ENCODE results near the gene C6orf15. TPM values are rescaled to one million over a fixed set of nuclear protein-coding genes. Genes with fewer than 3 reads are reported as not detected.

C6orf15 gene
- polyA plus RNA-seq, 1 donor from 2014 or later: not detected

- H3K4me2 ChIP-seq (ENCODE audit: low read length): no peak overlapping the region
- H2AFZ ChIP-seq (ENCODE audit: low read depth, low read length): no peak overlapping the region
- H3K9me3 ChIP-seq (ENCODE audit: low read length): no peaks in the 10 kb centered on the region
- no peak overlapping the region for H3K27ac ChIP-seq (ENCODE audit: low read length)
- H4K20me1 ChIP-seq (ENCODE audit: insufficient read depth): no peaks in the 10 kb centered on the region
- H3K9ac ChIP-seq (ENCODE audit: low read length): no peak overlapping the region
- H3F3A ChIP-seq (ENCODE audit: insufficient read depth, low read length, poor library complexity, severe bottlenecking): no peaks in the 10 kb centered on the region
- no peak overlapping the region for H3K4me3 ChIP-seq (ENCODE audit: low read length)
- no peaks in the 10 kb centered on the region for H3K36me3 ChIP-seq (ENCODE audit: insufficient read depth, low read length)
- TF ChIP-seq REST (IDR thresholded peaks at IDR 0.05; ENCODE audit: borderline replicate concordance): no peak
- TF ChIP-seq RAD21 (conservative IDR thresholded peaks at IDR 0.05): no peak
- no peak for TF ChIP-seq EZH2 (IDR thresholded peaks at IDR 0.05; ENCODE audit: borderline replicate concordance, insufficient read depth, low read length, poor library complexity, severe bottlenecking)
- TF ChIP-seq CTCF (IDR thresholded peaks at IDR 0.05; ENCODE audit: poor library complexity, severe bottlenecking): no peak
- no peak for TF ChIP-seq MXI1 (conservative IDR thresholded peaks at IDR 0.05; ENCODE audit: poor library complexity, severe bottlenecking)
- TF ChIP-seq EP300 (conservative IDR thresholded peaks at IDR 0.05; ENCODE audit: poor library complexity, severe bottlenecking): no peak
- no peak for TF ChIP-seq POLR2AphosphoS5 (IDR thresholded peaks at IDR 0.05)
- no peak for TF ChIP-seq SMC3 (conservative IDR thresholded peaks at IDR 0.05; ENCODE audit: poor library complexity)
- no peak for TF ChIP-seq TAF1 (IDR thresholded peaks at IDR 0.05; ENCODE audit: low read depth)
- H3K27me3 ChIP-seq (ENCODE audit: insufficient read depth, low read depth, low read length): no peaks in the 10 kb centered on the region
- H3K9me2 ChIP-seq (ENCODE audit: insufficient read depth, low read length): no peaks in the 10 kb centered on the region
- no peaks in the 10 kb centered on the region for H3K79me2 ChIP-seq (replicated peaks; ENCODE audit: insufficient read depth, low read length)
These were observed 32.6 kb upstream of the C6orf15 start for GRCh38 chr6:31144970-31145340.

GRCh38 chr6:31144296-31144969 is 32.1 kb upstream of the C6orf15 start:
- Histone ChIP-seq H3K79me2 (replicated peaks; ENCODE audit: insufficient read depth, low read length) (no peaks in the 10 kb centered on the region), H3K9ac (ENCODE audit: low read length) (no peak overlapping the region), H4K20me1 (ENCODE audit: insufficient read depth) (no peaks in the 10 kb centered on the region), H3K27ac (ENCODE audit: low read length) (no peak overlapping the region), H2AFZ (ENCODE audit: low read depth, low read length) (no peak overlapping the region), H3K9me2 (ENCODE audit: insufficient read depth, low read length) (no peaks in the 10 kb centered on the region), H3K27me3 (ENCODE audit: insufficient read depth, low read depth, low read length) (no peaks in the 10 kb centered on the region), H3K4me3 (ENCODE audit: low read length) (no peak overlapping the region), H3K9me3 (ENCODE audit: low read length) (no peaks in the 10 kb centered on the region), H3K36me3 (ENCODE audit: insufficient read depth, low read length) (no peaks in the 10 kb centered on the region), H3F3A (ENCODE audit: insufficient read depth, low read length, poor library complexity, severe bottlenecking) (no peaks in the 10 kb centered on the region), H3K4me2 (ENCODE audit: low read length) (no peak overlapping the region)
- TF ChIP-seq REST (IDR thresholded peaks at IDR 0.05; ENCODE audit: borderline replicate concordance) (no peak), EP300 (conservative IDR thresholded peaks at IDR 0.05; ENCODE audit: poor library complexity, severe bottlenecking) (no peak), TAF1 (IDR thresholded peaks at IDR 0.05; ENCODE audit: low read depth) (no peak), RAD21 (conservative IDR thresholded peaks at IDR 0.05) (no peak), POLR2AphosphoS5 (IDR thresholded peaks at IDR 0.05) (no peak), SMC3 (conservative IDR thresholded peaks at IDR 0.05; ENCODE audit: poor library complexity) (no peak), MXI1 (conservative IDR thresholded peaks at IDR 0.05; ENCODE audit: poor library complexity, severe bottlenecking) (no peak), CTCF (IDR thresholded peaks at IDR 0.05; ENCODE audit: poor library complexity, severe bottlenecking) (no peak), EZH2 (IDR thresholded peaks at IDR 0.05; ENCODE audit: borderline replicate concordance, insufficient read depth, low read length, poor library complexity, severe bottlenecking) (no peak)
